HEK293T (cell line): ENCODE measurements around the gene TTC28.
A peak's percentile ranks its signal among the peaks of the same experiment; 100 is the strongest.

Experiments used
- CTCF ChIA-PET: fragments of 350-600 bp; formaldehyde crosslinking; extraction: SDS; loops from one replicate; lab custom pipeline; 2021; ENCODE audit warnings: antibody characterized with exemption, inconsistent platforms; lab: Yijun Ruan, JAX
- POLR2A ChIA-PET: fragments of 350-600 bp; formaldehyde crosslinking; extraction: SDS; loops from one replicate; lab custom pipeline; 2020; ENCODE audit warnings: antibody characterized with exemption, inconsistent platforms; lab: Yijun Ruan, JAX
- DNase-seq: peaks from one replicate; pipeline ENCODE4 v3.0.0; 2012; ENCODE audit warnings: mixed read lengths; ENCODE audit errors: extremely low spot score
- ARNT ChIP-seq: fragments of 450-650 bp; IDR thresholded peaks from 2 replicates; pipeline ENCODE4 v1.6.1; 2017; ENCODE audit warnings: mild to moderate bottlenecking
- BHLHE40 ChIP-seq: fragments of 450-650 bp; IDR thresholded peaks from 2 replicates; pipeline ENCODE4 v1.6.1; 2016; ENCODE audit warnings: mild to moderate bottlenecking, moderate library complexity, borderline replicate concordance
- CTBP1 ChIP-seq: fragments of 450-650 bp; IDR thresholded peaks from 2 replicates; pipeline ENCODE4 v1.6.1; 2016; ENCODE audit warnings: borderline replicate concordance
- ELF4 ChIP-seq: fragments of 450-650 bp; IDR thresholded peaks from 2 replicates; pipeline ENCODE4 v1.6.1; 2017; ENCODE audit warnings: antibody characterized with exemption
- FOXA1 ChIP-seq: fragments of 450-650 bp; IDR thresholded peaks from 2 replicates; pipeline ENCODE4 v1.6.1; 2016; ENCODE audit warnings: mild to moderate bottlenecking
- FOXK2 ChIP-seq: fragments of 450-650 bp; IDR thresholded peaks from 2 replicates; pipeline ENCODE4 v1.6.1; 2016; ENCODE audit warnings: mild to moderate bottlenecking
- FOXM1 ChIP-seq: fragments of 450-650 bp; IDR thresholded peaks from 2 replicates; pipeline ENCODE4 v1.6.1; 2017; ENCODE audit warnings: mild to moderate bottlenecking, borderline replicate concordance
- HDGF ChIP-seq: fragments of 450-650 bp; IDR thresholded peaks from 2 replicates; pipeline ENCODE4 v1.6.1; 2017; ENCODE audit warnings: antibody characterized with exemption, borderline replicate concordance
- L3MBTL2 ChIP-seq: fragments of 450-650 bp; conservative IDR thresholded peaks from 2 replicates; pipeline ENCODE4 v1.6.1; 2016; ENCODE audit warnings: mild to moderate bottlenecking
- LEF1 ChIP-seq: fragments of 450-650 bp; IDR thresholded peaks from 2 replicates; pipeline ENCODE4 v1.6.1; 2017; ENCODE audit warnings: mild to moderate bottlenecking, borderline replicate concordance
- NFRKB ChIP-seq: fragments of 450-650 bp; IDR thresholded peaks from 2 replicates; pipeline ENCODE4 v1.6.1; 2016; ENCODE audit warnings: mild to moderate bottlenecking, moderate library complexity
- SP1 ChIP-seq: fragments of 450-650 bp; IDR thresholded peaks from 2 replicates; pipeline ENCODE4 v1.6.1; 2017
- SUZ12 ChIP-seq: fragments of 450-650 bp; IDR thresholded peaks from 2 replicates; pipeline ENCODE4 v1.6.1; 2016; ENCODE audit warnings: mild to moderate bottlenecking
- TARDBP ChIP-seq: fragments of 450-650 bp; IDR thresholded peaks from 2 replicates; pipeline ENCODE4 v1.6.1; 2016
- ZNF384 ChIP-seq: fragments of 450-650 bp; IDR thresholded peaks from 2 replicates; pipeline ENCODE4 v1.6.1; 2016
- TF ChIP-seq, protein P1 (sequence below): fragments of 450-650 bp; IDR thresholded peaks from 2 replicates; pipeline ENCODE4 v1.6.1; 2016

The TTC28 gene

GRCh38 chr22:28241656-28242290 lies 437.9 kb downstream of the TTC28 start:
- TF ChIP-seq FOXK2 (no peak), HDGF (no peak), TARDBP (no peak), LEF1 (no peak), NFRKB (no peak), FOXA1 (no peak), ELF4 (no peak), BHLHE40 (no peak)
- TF ChIP-seq, protein P1, sequence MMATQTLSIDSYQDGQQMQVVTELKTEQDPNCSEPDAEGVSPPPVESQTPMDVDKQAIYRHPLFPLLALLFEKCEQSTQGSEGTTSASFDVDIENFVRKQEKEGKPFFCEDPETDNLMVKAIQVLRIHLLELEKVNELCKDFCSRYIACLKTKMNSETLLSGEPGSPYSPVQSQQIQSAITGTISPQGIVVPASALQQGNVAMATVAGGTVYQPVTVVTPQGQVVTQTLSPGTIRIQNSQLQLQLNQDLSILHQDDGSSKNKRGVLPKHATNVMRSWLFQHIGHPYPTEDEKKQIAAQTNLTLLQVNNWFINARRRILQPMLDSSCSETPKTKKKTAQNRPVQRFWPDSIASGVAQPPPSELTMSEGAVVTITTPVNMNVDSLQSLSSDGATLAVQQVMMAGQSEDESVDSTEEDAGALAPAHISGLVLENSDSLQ: no peak

DNA sequence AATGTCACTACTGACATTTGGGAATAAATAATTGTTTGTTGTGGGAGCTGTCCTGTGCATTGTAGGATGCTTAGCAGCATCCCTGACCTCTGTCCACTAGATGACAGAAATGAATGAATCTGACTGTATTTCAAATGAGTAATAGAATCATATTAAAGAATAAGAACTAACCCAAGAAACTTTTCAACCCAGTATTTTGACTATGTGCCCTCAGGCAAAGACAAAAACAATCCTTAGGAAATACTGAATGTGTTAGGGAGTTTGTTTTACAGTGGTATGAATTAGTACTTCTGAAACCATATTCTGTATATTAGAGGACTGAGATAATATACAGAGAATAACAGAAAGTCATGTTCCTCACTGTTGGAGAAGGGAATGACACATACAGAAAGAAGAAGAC lies 439.7 kb downstream of the TTC28 start:
- ChIA-PET CTCF (no interaction called here), POLR2A (no interaction called here)
- TF ChIP-seq CTBP1 (no peak), ARNT (no peak), SP1 (no peak), BHLHE40 (no peak), FOXK2 (no peak), TARDBP (no peak), ELF4 (no peak), L3MBTL2 (no peak), ZNF384 (no peak), SUZ12 (no peak), HDGF (no peak)
- TF ChIP-seq, protein P1: no peak
- no peak for DNase-seq

More at GRCh38 chr22:28241656-28242290, 437.9 kb downstream of the TTC28 start:
- POLR2A ChIA-PET: no interaction called here
- CTCF ChIA-PET: no interaction called here
- DNase-seq: no peak

- TF ChIP-seq FOXM1 (no peak), FOXA1 (no peak), HDGF (no peak), ARNT (no peak), SP1 (no peak), SUZ12 (no peak), NFRKB (no peak), LEF1 (no peak), ELF4 (no peak), ZNF384 (no peak)
- TF ChIP-seq, protein P1: no peak
- DNase-seq: no peak
- ChIA-PET POLR2A (no interaction called here), CTCF (no interaction called here)
These were observed 441.9 kb downstream of the TTC28 start for GRCh38 chr22:28237783-28238182.

- POLR2A ChIA-PET: no interaction called here
- CTCF ChIA-PET: no interaction called here
- no peak for TF ChIP-seq SUZ12
- DNase-seq: no peak
These were observed 442.5 kb downstream of the TTC28 start for GRCh38 chr22:28237112-28237511.

DNA sequence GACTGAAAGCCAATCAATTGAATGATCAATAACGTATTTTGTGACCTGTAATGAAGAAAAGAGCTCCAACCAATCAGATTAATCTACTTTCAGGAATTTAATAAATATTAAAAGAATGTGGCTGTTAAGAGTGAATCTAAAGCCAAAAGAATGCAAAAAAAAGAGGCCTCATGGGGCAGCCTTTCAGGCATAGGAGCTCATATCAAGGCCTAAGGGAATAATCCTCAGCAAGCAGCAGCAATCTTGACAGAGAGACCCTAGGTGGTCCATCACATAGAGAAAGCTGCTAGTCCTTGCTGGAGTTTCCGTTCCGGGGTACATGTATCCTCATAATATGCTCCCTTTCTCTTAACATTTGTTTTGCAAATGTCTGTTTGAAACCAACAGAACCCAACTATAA lies 447.4 kb downstream of the TTC28 start:
- POLR2A ChIA-PET: no interaction called here
- TF ChIP-seq LEF1 (no peak), NFRKB (no peak), ZNF384 (no peak), BHLHE40 (no peak), CTBP1 (no peak), FOXM1 (no peak), FOXK2 (no peak), TARDBP (no peak), HDGF (no peak), ELF4 (no peak), ARNT (no peak), L3MBTL2 (no peak), FOXA1 (no peak)
- TF ChIP-seq, protein P1: no peak
- CTCF ChIA-PET: interaction anchor here (1.0 kb wide), 1 partner anchor 13 kb away, joined by 3 read pairs; no protein-coding TSS in a partner anchor
- DNase-seq: no peak

GRCh38 chr22:28231441-28231840 lies 448.2 kb downstream of the TTC28 start:
- peak; percentile 39 for DNase-seq
- CTCF ChIA-PET: interaction anchor here (1.0 kb wide), 2 partner anchors 14 to 16 kb away, joined by 3 to 4 read pairs; no protein-coding TSS in a partner anchor
- POLR2A ChIA-PET: no interaction called here
- TF ChIP-seq HDGF: no peak
- TF ChIP-seq LEF1: no peak
- TF ChIP-seq SUZ12: no peak
- 0 out of 2 replicates have a peak, but pooled peaks have one; percentile 38 for TF ChIP-seq CTBP1
- TF ChIP-seq ARNT: no peak
- TF ChIP-seq, protein P1: no peak
